NCI-H2171 (cell line): Measurements from ENCODE around the gene GMEB2.
"Not testable (repeated sequence)": the region's sequence is repeated elsewhere in the genome, so short reads cannot be mapped to it uniquely, and the experiment has no call there.

Source experiments
- DNase-seq: peaks from one replicate; lab custom pipeline; 2025; lab: John Stamatoyannopoulos, UW

GMEB2 gene

DNA sequence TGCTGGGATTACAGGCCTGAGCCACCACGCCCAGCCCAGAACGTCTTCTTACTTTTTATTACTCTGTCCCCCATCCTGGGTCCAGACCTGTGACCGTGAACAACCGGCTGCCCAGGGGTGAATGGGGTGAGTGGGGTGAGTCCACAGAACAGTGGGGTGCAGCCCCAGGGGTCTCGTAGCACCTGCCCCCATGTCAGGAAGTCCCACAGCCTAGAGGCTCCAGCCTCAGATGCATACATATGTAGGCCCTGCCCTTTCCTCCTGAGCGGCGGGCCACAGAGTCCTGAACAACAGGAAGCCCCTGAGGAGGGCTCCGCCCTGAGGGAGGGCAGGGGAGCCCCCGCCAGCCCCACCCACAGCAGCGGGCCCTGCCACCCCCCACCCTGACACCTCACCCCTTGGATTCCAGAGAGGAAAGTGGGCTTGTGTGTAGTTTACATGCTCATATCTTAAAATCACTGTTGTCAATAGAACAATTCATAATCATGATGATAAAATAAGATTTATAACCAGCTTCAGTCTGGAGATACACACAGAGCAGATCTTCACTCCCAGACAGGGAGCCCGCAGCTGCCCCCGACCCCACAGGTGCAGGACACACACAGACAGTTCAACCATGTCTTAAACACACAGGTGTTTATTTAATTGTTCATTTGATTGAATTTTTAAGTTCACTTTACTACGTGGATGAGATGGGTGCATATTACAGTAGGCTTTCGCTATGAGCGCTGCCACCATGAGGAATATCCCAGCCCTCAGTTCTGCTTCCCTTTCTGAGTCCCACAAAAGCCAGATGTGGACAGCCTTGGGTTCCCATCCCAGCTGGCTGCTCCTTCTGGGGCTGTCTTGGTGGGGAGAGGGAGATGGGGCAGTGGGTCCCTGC lies 12.4 kb upstream of the GMEB2 start:
- DNase-seq, result no peak

DNA sequence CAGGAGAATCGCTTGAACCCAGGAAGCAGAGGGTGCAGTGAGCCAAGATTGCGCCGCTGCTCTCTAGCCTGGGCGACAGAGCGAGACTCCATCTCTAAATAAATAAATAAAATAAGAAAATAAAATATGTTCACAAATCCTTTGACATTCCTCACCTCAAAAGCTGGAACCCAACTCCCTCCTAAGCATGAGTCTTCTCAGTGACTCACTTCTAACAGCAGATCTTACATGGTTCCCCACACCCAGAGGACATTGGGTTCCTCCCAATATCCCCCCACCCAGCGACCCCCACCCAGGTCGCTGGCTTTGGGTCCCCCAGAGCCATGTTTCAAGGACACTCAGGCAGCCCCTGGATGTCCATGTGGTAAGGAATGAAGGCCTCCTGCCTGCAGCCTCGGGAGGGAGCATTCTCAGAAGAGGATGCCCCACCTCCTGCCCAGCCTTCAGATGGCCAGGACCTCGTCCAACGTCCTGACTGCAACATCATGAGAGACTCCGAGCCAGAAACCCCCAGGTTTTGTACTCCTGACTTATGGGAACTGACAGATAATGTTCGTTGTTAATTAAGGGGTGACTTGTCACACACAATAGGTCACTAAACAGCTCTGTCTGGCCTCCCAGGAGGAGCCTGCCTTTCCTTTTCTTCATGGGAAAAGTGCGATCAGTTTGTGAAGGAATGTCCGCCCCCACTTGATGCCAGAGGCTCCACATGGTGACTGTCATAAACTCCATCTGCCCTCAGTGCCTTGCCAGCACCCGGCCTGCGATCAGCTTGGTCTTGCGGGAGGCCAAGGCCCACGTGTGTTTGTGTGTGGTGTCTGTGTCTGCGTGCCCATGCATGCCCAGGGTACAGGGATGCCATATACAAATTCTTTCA lies 10.1 kb upstream of the GMEB2 start:
- DNase-seq, result no peak

DNA sequence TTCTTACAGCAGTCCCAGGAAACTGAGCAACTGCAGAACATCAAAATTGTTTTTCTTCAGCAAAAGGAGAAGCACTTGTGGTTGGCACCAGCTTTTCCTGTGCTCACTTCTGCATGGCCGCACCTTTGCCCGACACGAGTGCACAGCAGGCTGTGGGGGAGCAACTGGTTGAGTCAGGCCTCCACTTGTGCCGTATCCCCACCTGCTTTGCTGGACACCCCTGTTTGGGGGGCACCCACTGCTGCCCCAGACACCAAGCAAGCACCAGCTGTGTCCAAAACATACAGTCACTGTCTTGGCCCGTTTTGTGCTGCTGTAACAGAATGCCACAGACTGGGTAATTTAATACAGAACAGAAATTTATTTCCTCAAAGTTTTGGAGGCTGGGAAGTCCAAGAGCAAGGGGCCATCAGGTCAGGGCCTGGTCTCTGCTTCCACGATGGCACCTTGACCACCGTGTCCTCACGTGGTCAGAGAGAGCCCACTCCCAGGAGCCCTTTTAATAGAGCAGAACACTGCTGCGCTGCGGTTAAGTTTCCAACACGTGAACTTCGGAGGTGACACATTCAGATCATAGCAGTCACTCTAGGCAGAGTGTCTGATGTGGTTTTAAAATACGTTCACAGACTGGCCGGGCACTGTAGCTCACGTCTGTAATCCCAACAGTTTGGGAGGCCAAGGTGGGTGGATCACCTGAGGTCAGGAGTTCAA lies 8.7 kb upstream of the GMEB2 start:
- no peak for DNase-seq

DNA sequence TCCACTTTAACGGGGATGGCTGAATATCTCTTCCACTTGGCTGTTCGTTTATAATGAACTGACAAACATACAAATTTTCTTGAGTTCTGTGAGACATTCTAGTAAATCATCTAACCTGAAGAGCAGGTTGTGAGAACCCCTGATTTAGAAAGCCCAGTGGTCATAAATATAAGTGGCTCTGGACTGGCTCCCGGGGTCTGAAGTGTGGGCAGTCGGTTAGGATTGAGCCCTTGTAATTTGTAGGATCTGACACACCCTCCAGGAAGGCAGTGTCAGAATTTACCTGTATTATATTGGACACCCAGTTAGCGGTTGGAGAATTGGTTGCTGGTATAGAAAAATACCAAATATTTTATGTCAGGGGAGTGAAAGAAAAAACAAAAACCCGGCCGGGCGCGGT lies 6.8 kb upstream of the GMEB2 start:
- DNase-seq, result no peak

DNA sequence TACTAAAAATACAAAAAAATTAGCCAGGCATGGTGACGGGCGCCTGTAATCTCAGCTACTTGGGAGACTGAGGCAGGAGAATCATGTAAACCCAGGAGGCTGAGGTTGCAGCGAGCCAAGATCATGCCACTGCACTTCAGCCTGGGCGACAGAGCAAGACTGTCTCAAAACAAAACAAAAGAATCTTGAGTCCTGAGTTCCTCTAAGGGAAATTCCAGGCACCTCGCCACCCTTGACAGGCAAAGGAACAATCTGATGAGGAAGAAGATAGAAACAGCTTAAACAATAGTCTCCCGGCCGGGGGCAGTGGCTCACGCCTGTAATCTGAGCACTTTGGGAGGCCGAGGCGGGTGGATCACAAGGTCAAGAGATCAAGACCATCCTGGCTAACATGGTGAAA lies 4.5 kb upstream of the GMEB2 start:
- not testable (repeated sequence) for DNase-seq

DNA sequence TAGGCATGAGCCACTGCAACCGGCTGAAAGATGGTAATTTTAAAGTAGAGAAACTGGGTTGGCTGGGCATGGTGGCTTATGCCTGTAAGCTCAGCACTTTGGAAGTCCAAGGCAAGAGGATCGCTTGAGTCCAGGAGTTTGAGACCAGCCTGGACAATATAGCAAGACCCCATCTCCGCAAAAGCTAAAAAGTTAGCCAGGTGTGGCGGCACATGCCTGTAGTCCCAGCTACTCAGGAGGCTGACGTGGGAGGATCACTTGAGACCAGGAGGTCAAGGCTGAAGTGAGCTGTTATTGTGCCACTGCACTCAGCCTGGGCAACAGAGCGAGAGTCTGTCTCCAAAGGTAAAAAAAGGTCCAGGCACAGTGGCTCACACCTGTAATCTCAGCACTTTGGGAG lies 4.1 kb upstream of the GMEB2 start:
- not testable (repeated sequence) for DNase-seq

DNA sequence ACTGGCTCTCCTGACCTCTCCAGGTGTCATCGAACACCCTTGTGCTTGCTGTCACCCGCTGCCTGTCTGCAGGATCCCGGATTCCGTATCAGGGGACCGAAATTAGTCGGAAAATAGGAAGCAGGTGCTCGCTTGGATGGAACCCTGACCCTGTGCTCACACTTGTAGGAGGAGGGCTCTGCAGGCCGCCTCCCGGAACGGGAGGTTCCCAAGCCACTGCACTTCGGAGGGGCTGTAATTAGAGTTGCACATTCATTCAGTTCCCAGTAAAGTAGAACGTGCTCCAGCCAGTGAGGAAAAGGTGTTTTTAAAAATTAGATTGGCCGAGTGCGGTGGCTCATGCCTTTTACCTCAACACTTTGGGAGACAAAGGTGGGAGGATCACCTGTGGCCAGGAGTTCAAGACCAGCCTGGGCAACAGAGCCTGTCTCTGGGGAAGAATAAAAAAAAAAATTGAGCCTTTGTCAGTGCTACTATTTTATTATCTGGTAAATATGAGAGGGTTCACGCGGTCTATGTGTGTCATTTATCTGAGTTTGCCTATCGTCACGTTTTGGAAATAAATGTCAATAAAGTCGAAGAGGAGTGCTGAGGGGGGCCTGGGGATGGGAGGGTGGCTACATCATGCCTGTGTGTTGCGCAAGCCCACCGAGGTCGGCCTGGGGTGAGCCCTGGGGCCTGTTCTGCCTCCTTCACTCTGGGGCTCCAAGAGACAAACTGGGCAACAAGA lies 1.5 kb upstream of the GMEB2 start:
- peak; percentile 86 for DNase-seq

DNA sequence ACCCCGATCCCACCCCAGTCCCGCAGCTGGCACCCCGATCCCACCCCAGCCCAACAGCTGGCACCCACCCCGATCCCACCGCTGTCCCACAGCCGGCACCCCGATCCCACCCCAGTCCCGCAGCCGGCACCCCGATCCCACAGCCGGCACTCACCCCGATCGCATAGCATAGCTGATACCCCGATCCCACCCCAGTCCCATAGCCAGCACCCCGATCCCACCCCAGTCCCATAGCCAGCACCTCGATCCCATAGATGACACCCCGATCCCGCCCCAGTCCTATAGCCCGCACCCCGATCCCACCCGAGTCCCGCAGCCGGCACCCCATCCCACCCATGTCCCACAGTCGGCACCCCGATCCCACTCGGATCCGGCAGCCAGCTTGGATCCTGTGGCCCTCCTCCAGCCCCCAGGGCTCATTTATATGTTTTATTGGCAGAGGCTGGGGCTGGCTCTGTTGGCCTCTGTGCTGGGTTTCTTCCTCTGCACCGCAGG lies 897 bp upstream of the GMEB2 start:
- DNase-seq, result no peak

DNA sequence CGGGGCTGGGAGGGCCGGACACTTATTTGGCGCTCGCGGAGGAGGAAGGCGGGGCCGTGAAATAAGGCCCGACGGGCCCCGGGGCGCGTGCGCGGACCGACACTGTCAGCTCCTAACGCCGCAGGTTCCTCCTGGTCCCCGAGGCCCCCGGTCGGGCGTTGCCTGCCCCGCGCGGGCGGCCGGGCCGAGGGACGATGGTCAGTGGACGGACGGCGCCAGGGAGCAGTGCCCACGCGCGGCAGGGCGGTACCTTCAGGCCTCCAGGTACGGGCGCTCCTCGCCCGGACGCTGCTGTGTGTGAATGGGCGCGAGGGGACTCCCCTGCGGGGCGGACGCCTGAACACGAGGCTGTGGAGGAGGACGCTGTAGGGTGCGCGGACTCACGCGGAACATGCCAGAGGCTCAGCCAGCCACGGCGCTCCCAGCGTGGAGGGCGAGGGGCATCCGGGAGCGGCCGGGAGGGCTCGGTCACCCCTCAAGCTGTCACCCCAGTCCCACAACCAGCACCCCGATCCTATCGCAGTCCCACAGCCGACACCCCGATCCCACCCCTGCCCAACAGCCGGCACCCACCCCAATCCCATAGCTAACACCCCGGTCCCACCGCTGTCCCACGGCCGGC lies 339 bp upstream of the GMEB2 start:
- peak; percentile 97 for DNase-seq

DNA sequence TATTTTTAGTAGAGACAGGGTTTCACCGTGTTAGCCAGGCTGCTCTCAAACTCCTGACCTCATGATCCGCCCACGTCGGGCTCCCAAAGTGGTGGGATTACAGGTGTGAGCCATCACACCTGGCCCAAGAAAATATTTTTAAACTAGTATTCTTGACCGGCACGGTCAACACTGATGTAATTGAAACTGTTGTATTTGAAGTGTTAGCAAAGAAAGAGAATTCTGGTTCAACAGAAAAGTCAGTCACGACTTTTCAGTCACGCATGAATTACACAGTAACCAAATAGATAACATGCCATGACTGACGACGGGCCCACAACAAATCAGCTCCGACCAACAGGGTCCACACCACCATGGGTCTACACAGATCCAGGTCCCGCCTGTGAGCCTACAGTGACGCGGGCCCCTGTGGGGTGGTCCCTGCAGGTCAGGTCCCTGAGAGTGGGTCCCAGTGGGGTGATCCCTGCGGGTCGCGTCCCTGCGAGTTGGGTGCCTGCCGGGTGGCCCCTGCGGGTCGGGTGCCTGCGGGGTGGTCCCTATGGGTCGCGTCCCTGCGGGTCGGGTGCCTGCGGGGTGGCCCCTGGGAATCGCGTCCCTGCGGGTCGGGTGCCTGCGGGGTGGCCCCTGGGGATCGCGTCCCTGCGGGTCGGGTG lies 1.0 kb downstream of the GMEB2 start:
- no peak for DNase-seq

DNA sequence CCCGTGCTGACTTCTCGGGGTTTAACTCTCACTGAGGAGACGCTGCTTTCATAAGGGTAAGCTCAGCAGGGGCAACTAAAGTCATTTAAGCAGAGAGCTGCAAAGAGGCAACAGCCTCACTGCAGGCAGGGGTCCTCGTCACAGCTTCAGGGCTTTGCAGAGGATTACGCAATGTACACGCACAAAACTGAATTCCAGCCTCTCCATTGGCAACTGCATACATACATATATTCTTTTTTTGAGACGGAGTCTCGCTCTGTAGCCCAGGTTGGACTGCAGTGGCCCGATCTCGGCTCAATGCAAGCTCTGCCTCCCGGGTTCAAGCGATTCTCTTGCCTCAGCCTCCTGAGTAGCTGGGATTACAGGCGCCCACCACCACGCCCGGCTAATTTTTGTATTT lies 2.4 kb downstream of the GMEB2 start:
- no peak for DNase-seq

DNA sequence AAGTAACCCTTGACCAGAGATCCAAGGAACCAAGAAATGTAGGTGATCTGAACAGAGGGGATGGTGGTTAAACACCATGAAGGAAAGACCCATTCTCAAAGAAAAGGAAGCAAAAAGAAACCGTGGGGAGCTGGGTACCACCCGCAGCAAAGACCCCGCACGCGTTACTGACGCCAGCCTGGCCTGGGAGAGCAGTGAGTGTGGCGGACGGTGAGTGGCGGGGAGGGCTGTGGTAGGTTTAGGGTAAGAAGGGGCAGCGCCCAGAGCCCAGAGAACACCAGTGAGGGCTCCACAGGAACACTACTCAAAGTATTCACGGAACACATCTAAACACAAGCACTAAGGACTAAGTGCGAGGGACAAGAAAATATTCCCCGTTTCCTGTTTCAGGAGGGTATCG lies 4.2 kb downstream of the GMEB2 start:
- no peak for DNase-seq

DNA sequence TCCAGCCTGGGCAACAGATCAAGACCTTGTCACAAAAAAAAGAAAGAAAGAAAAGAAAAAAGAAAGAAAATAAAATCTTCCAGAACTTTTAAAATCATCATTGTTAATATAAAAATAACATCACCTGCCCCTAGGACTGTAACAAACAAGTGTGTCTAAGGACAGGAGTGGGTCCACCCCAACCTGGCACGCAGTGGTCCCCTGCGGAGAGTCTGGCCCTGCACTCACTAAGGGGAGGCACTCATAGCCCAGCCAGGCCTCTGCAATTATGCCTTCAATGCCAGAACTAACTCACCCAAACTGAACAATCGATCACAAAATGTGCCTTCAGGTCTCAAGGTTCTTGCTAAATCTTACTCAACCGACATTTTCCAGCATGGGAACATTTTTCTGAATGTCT lies 4.8 kb downstream of the GMEB2 start:
- no peak for DNase-seq

DNA sequence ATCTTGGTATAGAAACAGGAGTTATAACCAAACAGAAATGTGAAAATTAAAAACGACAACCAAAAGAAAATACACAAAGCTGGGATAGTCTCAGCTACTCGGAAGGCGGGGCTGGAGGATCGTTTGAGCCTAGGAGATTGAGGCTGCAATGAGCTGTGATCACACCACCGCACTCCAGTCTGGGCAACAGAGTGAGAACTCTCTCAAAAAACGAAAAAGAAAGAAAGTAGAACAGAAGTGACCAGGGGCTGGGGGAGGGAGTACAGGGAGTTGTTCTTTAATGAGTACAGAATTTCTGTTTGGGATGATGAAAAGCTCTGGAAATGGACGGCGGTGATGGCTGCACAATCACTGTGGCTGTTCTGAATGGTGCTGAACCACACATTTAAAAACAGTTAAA lies 5.9 kb downstream of the GMEB2 start:
- DNase-seq, result no peak

DNA sequence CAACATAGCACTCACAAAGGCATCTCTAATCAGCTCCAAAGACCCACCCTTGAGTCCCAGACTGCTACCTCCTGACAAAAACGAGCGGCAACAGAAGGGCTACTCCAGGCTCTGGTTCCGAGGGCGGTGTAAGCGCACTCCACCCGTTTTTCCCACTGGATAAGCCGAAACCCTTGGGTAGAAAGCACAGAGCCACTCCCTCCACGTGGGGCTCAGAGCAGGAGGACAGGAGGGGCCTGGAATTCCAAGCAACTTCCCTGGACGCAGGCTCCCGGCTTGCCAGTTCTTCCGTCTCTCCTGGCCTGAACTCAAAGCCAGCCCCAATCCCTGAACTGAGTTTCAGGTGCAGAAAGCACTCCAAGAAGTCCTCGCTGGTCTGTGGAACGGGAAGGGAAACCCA lies 7.4 kb downstream of the GMEB2 start:
- DNase-seq, result no peak

DNA sequence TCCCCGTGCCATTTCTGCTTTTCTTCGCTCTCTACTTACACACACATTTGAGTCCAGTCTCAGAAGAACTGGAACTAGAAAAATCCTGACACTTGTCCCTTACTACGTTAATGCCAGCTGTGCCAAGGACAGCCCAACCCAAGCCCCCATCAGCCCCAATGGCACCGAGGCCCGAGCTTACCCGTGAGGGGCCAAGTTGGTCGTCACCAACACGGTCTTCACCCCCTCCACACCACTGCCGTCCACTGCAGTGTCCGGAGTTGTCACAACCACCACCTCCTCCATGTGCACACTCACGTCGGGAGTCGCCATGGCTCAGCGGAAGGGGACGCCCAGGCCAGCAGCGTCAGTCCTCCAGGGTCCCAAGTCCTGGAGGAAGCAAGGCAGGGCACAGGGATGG lies 7.8 kb downstream of the GMEB2 start:
- no peak for DNase-seq

DNA sequence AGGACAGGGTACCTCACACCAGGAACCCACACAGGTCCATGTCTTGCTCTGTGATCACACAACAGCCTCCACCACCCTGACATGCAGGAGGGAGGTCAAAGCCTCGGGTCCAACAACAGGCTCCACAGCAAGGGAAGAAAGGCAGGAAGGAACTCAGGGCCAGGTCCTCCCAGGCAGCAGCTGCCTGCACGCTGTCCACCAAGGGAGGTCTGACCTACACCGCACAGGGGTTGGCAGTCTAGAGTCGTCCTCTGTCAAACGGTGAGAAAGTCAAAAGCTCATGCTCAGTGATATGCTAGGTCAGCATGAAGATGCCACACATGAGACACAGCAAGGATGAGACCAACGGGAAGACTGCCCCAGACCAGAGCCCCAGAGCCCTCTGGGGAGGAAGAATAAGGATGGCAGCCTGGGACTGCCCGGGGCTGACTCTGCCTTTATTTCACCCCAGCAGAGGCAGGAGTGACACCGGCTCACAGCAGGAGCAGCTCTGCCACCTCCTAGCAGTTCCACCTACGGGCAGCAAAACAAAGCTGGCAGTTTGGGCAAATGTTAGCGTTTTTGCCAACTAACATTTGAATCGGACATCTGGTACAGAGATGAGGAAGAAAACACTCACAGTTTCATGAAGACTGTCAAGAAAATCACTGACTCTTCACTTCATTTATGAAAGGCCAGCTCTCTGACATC lies 8.5 kb downstream of the GMEB2 start:
- DNase-seq, result no peak

DNA sequence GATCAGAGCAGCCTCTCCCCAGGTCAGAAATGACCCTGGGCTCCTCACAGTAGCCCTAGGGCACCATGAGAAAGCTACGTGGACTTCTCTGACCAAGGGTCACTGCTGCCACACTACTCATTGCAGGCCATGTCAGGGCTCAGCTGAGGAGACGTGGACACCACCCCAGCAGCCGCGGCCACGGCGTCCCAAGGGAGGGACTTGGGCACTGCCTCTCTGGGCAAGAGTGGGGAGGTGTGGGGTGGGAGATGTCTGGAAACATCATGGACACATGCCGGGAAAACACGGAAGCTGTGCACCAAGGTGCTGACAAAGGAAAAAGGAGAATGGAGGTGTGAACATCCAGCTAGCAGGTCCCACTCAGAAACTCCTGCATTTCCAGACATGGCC lies 9.0 kb downstream of the GMEB2 start:
- no peak for DNase-seq

DNA sequence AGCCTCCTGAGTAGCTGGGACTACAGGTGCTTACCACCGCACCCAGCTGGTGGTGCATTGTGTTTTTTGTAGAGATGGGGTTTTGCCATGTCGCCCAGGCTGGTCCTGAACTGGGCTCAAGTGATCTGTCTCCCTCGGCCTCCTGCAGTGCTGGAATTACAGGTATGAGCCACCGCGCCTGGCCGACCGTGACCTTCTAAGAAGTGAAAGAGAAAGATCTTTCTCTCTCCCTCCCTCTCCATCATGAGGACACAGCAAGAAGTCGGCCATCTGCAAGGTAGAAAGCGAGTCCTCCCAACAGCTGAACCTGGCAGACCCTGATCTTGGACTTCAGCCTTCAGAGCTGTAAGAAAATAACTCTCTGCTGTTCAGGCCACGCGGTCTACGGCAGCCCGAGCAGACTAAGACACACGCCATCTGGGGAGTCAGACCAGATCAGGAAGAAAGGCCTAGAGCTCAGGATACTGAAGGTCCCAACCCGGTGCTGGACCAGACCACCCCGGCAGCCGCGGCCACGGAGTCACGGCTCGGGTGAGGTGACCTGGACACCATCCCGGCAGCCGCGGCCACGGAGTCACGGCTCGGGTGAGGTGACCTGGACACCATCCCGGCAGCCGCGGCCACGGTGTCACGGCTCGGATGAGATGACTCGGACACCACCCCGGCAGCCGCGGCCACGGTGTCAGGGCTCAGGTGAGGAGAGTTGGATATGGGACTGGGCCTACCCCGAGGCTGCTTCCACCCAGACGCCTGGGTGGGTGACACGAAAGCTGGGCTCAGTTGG lies 9.6 kb downstream of the GMEB2 start:
- DNase-seq, result no peak
